ENCODE results near the gene MUC16. TPM values are rescaled to one million over a fixed set of nuclear protein-coding genes. Genes with fewer than 3 reads are reported as not detected.

MUC16 gene
- under 0.01 TPM in 1 of 2 replicates, not detected in the other for total RNA-seq

DNA sequence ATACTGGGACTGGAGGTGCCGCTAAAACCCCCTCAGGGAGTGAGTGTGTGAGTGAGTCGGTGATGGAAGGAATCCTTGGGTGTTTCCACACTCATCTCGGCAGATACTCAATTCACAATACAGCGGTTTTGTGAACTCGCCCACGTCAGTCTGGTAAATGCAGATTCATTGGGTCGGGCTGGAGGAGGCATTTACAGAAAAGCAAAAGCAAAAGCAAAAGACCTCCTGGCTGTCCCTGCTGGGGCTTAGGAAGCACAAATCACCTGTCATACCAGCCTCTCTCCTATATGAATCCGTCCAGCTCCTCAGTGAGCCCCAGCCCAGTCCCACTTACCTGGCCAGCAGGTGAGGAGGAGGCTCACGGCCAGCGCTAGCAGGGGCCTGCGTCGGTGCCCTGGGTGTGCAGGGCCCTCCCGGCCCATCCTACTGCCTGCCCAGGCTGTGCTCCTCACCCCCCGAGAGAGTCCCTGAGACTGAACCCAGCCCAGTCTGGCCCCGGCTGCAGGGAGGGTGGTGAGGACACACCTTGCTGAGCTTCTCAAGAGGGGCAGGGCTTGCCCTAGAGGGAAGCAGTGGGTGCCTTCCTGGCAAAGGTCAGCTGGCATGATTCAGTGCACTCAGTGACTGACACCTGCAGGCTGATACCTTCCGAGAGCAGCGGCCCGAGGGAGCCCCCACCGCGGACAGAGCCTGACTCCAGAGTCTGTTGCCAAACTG lies at the start of gene MUC16:
Gene MUC16 (minus strand): TSS at position 475 of the 717 bp plus-strand sequence.

Other genes starting within 250 kb of the MUC16 start
- gene ZNF558, start 178.1 kb downstream of the MUC16 start, total RNA-seq, result 18.6 and 21.8 TPM in 2 replicates
- not detected in 2 replicates for gene MBD3L1, start 178.0 kb downstream of the MUC16 start, total RNA-seq
- gene OR1M1, start 76.7 kb upstream of the MUC16 start, total RNA-seq, result not detected in 2 replicates
- not detected in 2 replicates for gene OR7G2, start 97.1 kb upstream of the MUC16 start, total RNA-seq
- gene OR7G1, start 105.4 kb upstream of the MUC16 start, total RNA-seq, result not detected in 2 replicates
- gene OR7G3, start 116.5 kb upstream of the MUC16 start, total RNA-seq, result not detected in 2 replicates
- gene ZNF317, start 130.0 kb upstream of the MUC16 start, total RNA-seq, result 10.5 and 13.0 TPM in 2 replicates
- not detected in 2 replicates for gene OR7D2, start 168.6 kb upstream of the MUC16 start, total RNA-seq
- gene OR7D4, start 209.2 kb upstream of the MUC16 start, total RNA-seq, result not detected in 2 replicates
- not detected in 2 replicates for gene OR7E24, start 240.5 kb upstream of the MUC16 start, total RNA-seq

All from smooth muscle cell of bladder (primary cell).